ENCODE results near the gene BTG1.
"Not testable (repeated sequence)": the region's sequence is repeated elsewhere in the genome, so short reads cannot be mapped to it uniquely, and the experiment has no call there.

BTG1 gene

GRCh38 chr12:92094301-92094700 lies 51.3 kb downstream of the BTG1 start:
- not testable (repeated sequence) for DNase-seq
